ENCODE results near the gene DTNB.
A peak's percentile ranks its signal among the peaks of the same experiment; 100 is the strongest.

Gene DTNB

GRCh38 chr2:25339211-25339674 lies 334.1 kb downstream of the DTNB start:
- FAIRE-seq (no peak), DNase-seq (ENCODE audit: insufficient read length, low spot score) (no peak)
- no peak for TF ChIP-seq POLR2A (IDR thresholded peaks at IDR 0.05; ENCODE audit: low read depth, low read length)
- no peak for TF ChIP-seq POLR2AphosphoS5 (IDR thresholded peaks at IDR 0.05; ENCODE audit: low read depth, low read length)
- TF ChIP-seq POU2F2 (IDR thresholded peaks at IDR 0.05; ENCODE audit: low read depth, low read length), result no peak
- TF ChIP-seq TAF1 (IDR thresholded peaks at IDR 0.05; ENCODE audit: low read depth, low read length), result no peak
- TF ChIP-seq PAX5 (IDR thresholded peaks at IDR 0.05; ENCODE audit: insufficient read depth, low read length, severe bottlenecking), result no peak
- TF ChIP-seq SPI1 (IDR thresholded peaks at IDR 0.05; ENCODE audit: low read depth, low read length), result no peak

- DNase-seq (ENCODE audit: insufficient read length, low spot score), result no peak
- FAIRE-seq, result no peak
- TF ChIP-seq SPI1 (IDR thresholded peaks at IDR 0.05; ENCODE audit: low read depth, low read length) (no peak), PAX5 (IDR thresholded peaks at IDR 0.05; ENCODE audit: insufficient read depth, low read length, severe bottlenecking) (no peak), POU2F2 (IDR thresholded peaks at IDR 0.05; ENCODE audit: low read depth, low read length) (no peak), POLR2AphosphoS5 (IDR thresholded peaks at IDR 0.05; ENCODE audit: low read depth, low read length) (no peak), TAF1 (IDR thresholded peaks at IDR 0.05; ENCODE audit: low read depth, low read length) (no peak), POLR2A (IDR thresholded peaks at IDR 0.05; ENCODE audit: low read depth, low read length) (no peak)
Observed at GRCh38 chr2:25338401-25338800, 335.0 kb downstream of the DTNB start.

GRCh38 chr2:25337891-25338290 lies 335.5 kb downstream of the DTNB start:
- DNase-seq (ENCODE audit: insufficient read length, low spot score) (no peak), FAIRE-seq (no peak)
- TF ChIP-seq POU2F2 (IDR thresholded peaks at IDR 0.05; ENCODE audit: low read depth, low read length) (no peak), TAF1 (IDR thresholded peaks at IDR 0.05; ENCODE audit: low read depth, low read length) (no peak), PAX5 (IDR thresholded peaks at IDR 0.05; ENCODE audit: insufficient read depth, low read length, severe bottlenecking) (no peak), POLR2A (IDR thresholded peaks at IDR 0.05; ENCODE audit: low read depth, low read length) (no peak), SPI1 (IDR thresholded peaks at IDR 0.05; ENCODE audit: low read depth, low read length) (no peak), POLR2AphosphoS5 (IDR thresholded peaks at IDR 0.05; ENCODE audit: low read depth, low read length) (no peak)

- FAIRE-seq, result peak; percentile 90
Observed at GRCh38 chr2:25337276-25337675, 336.1 kb downstream of the DTNB start.

GRCh38 chr2:25336383-25336841 lies 337.0 kb downstream of the DTNB start:
- FAIRE-seq (no peak), DNase-seq (ENCODE audit: insufficient read length, low spot score) (no peak)
- no peak; the same call in 1 of the 2 replicates for TF ChIP-seq POLR2A (IDR thresholded peaks at IDR 0.05; ENCODE audit: low read depth, low read length)
- no peak for TF ChIP-seq POLR2AphosphoS5 (IDR thresholded peaks at IDR 0.05; ENCODE audit: low read depth, low read length)
- no peak for TF ChIP-seq POU2F2 (IDR thresholded peaks at IDR 0.05; ENCODE audit: low read depth, low read length)
- no peak for TF ChIP-seq PAX5 (IDR thresholded peaks at IDR 0.05; ENCODE audit: insufficient read depth, low read length, severe bottlenecking)
- no peak for TF ChIP-seq SPI1 (IDR thresholded peaks at IDR 0.05; ENCODE audit: low read depth, low read length)
- TF ChIP-seq TAF1 (IDR thresholded peaks at IDR 0.05; ENCODE audit: low read depth, low read length), result no peak

More at GRCh38 chr2:25337276-25337675, 336.1 kb downstream of the DTNB start:
- TF ChIP-seq POU2F2 (IDR thresholded peaks at IDR 0.05; ENCODE audit: low read depth, low read length) (no peak), POLR2A (IDR thresholded peaks at IDR 0.05; ENCODE audit: low read depth, low read length) (no peak), TAF1 (IDR thresholded peaks at IDR 0.05; ENCODE audit: low read depth, low read length) (no peak), SPI1 (IDR thresholded peaks at IDR 0.05; ENCODE audit: low read depth, low read length) (no peak), POLR2AphosphoS5 (IDR thresholded peaks at IDR 0.05; ENCODE audit: low read depth, low read length) (peak; percentile 32)
- DNase-seq (ENCODE audit: insufficient read length, low spot score), result no peak

GRCh38 chr2:25335971-25336370 lies 337.4 kb downstream of the DTNB start:
- FAIRE-seq, result no peak
- DNase-seq (ENCODE audit: insufficient read length, low spot score), result no peak
- TF ChIP-seq POLR2A (IDR thresholded peaks at IDR 0.05; ENCODE audit: low read depth, low read length), result no peak
- no peak for TF ChIP-seq POLR2AphosphoS5 (IDR thresholded peaks at IDR 0.05; ENCODE audit: low read depth, low read length)
- TF ChIP-seq POU2F2 (IDR thresholded peaks at IDR 0.05; ENCODE audit: low read depth, low read length), result no peak
- TF ChIP-seq TAF1 (IDR thresholded peaks at IDR 0.05; ENCODE audit: low read depth, low read length), result no peak
- TF ChIP-seq SPI1 (IDR thresholded peaks at IDR 0.05; ENCODE audit: low read depth, low read length), result no peak
- TF ChIP-seq PAX5 (IDR thresholded peaks at IDR 0.05; ENCODE audit: insufficient read depth, low read length, severe bottlenecking), result no peak

- TF ChIP-seq SPI1 (IDR thresholded peaks at IDR 0.05; ENCODE audit: low read depth, low read length) (no peak), TAF1 (IDR thresholded peaks at IDR 0.05; ENCODE audit: low read depth, low read length) (no peak), POLR2A (IDR thresholded peaks at IDR 0.05; ENCODE audit: low read depth, low read length) (no peak), PAX5 (IDR thresholded peaks at IDR 0.05; ENCODE audit: insufficient read depth, low read length, severe bottlenecking) (no peak), POLR2AphosphoS5 (IDR thresholded peaks at IDR 0.05; ENCODE audit: low read depth, low read length) (no peak), POU2F2 (IDR thresholded peaks at IDR 0.05; ENCODE audit: low read depth, low read length) (no peak)
- DNase-seq (ENCODE audit: insufficient read length, low spot score) (no peak), FAIRE-seq (peak; percentile 20)
Observed at GRCh38 chr2:25335204-25335603, 338.2 kb downstream of the DTNB start.

GRCh38 chr2:25334482-25334881 lies 338.9 kb downstream of the DTNB start:
- FAIRE-seq (no peak), DNase-seq (ENCODE audit: insufficient read length, low spot score) (no peak)
- TF ChIP-seq PAX5 (IDR thresholded peaks at IDR 0.05; ENCODE audit: insufficient read depth, low read length, severe bottlenecking) (no peak), POU2F2 (IDR thresholded peaks at IDR 0.05; ENCODE audit: low read depth, low read length) (no peak), SPI1 (IDR thresholded peaks at IDR 0.05; ENCODE audit: low read depth, low read length) (no peak), TAF1 (IDR thresholded peaks at IDR 0.05; ENCODE audit: low read depth, low read length) (no peak), POLR2AphosphoS5 (IDR thresholded peaks at IDR 0.05; ENCODE audit: low read depth, low read length) (no peak), POLR2A (IDR thresholded peaks at IDR 0.05; ENCODE audit: low read depth, low read length) (no peak)

GRCh38 chr2:25333981-25334380 lies 339.4 kb downstream of the DTNB start:
- DNase-seq (ENCODE audit: insufficient read length, low spot score), result no peak
- no peak for FAIRE-seq
- TF ChIP-seq PAX5 (IDR thresholded peaks at IDR 0.05; ENCODE audit: insufficient read depth, low read length, severe bottlenecking) (no peak), TAF1 (IDR thresholded peaks at IDR 0.05; ENCODE audit: low read depth, low read length) (no peak)

- no peak for FAIRE-seq
- TF ChIP-seq POU2F2 (IDR thresholded peaks at IDR 0.05; ENCODE audit: low read depth, low read length) (no peak), POLR2A (IDR thresholded peaks at IDR 0.05; ENCODE audit: low read depth, low read length) (no peak), TAF1 (IDR thresholded peaks at IDR 0.05; ENCODE audit: low read depth, low read length) (no peak), SPI1 (IDR thresholded peaks at IDR 0.05; ENCODE audit: low read depth, low read length) (no peak), POLR2AphosphoS5 (IDR thresholded peaks at IDR 0.05; ENCODE audit: low read depth, low read length) (no peak), PAX5 (IDR thresholded peaks at IDR 0.05; ENCODE audit: insufficient read depth, low read length, severe bottlenecking) (no peak)
- no peak for DNase-seq (ENCODE audit: insufficient read length, low spot score)
Observed at GRCh38 chr2:25332571-25332970, 340.8 kb downstream of the DTNB start.

Measured in GM12891 (cell line).